Keratinocyte (primary cell): ENCODE measurements around the gene TEX13C.

Experiments
- CTCF ChIP-seq, 3 experiments: IDR thresholded peaks in 1 of 3; conservative IDR thresholded peaks in 1 of 3; optimal IDR thresholded peaks in 1 of 3; 2 replicates in 2 of 3; 3 replicates in 1 of 3; pipeline versions ENCODE3 to v1.5.1; 2011; ENCODE audit warnings: low read length in 3 of 3, mild to moderate bottlenecking in 3 of 3, moderate library complexity in 2 of 3, control low read depth in 1 of 3, inconsistent platforms in 1 of 3; ENCODE audit not compliant: insufficient read depth in 2 of 3; ENCODE audit errors: extremely low read depth in 1 of 3
- EZH2 ChIP-seq: IDR thresholded peaks from one replicate; pipeline ENCODE4 v1.6.1; 2012; ENCODE audit warnings: inconsistent platforms, mild to moderate bottlenecking, low read length, moderate library complexity

- TF ChIP-seq CTCF (optimal IDR thresholded peaks at IDR 0.05 in 1 of 3, IDR thresholded peaks at IDR 0.05 in 1 of 3, conservative IDR thresholded peaks at IDR 0.05 in 1 of 3; ENCODE audit: extremely low read depth in 1 of 3, insufficient read depth in 2 of 3, low read length in 3 of 3) (no peak), EZH2 (no peak)
Measured at GRCh38 chrX:125322431-125322830, 2.8 kb downstream of the TEX13C start.
